Fibroblast of peridontal ligament (primary cell): ENCODE data around the gene FNTB.
A peak's percentile ranks its signal among the peaks of the same experiment; 100 is the strongest.

Source experiments
- DNase-seq: peaks from one replicate; pipeline ENCODE4 v3.0.0-alpha.2; 2010; ENCODE audit errors: extremely low read depth

Gene FNTB

GRCh38 chr14:64979336-64980074 lies 7.2 kb upstream of the FNTB start:
- peak; percentile 62 for DNase-seq

GRCh38 chr14:64983439-64984310 lies 3.0 kb upstream of the FNTB start:
- peak; percentile 77 for DNase-seq

- no peak for DNase-seq
Measured at GRCh38 chr14:64987438-64987767, 708 bp downstream of the FNTB start.

GRCh38 chr14:64990296-64990695 lies 3.6 kb downstream of the FNTB start:
- DNase-seq = no peak

GRCh38 chr14:64990939-64991338 lies 4.2 kb downstream of the FNTB start:
- no peak for DNase-seq

- no peak for DNase-seq
Measured at GRCh38 chr14:64992328-64992885, 5.7 kb downstream of the FNTB start.

- no peak for DNase-seq
Measured at GRCh38 chr14:64993266-64993930, 6.7 kb downstream of the FNTB start.

GRCh38 chr14:64994540-64994939 lies 7.8 kb downstream of the FNTB start:
- no peak for DNase-seq

- peak; percentile 49 for DNase-seq
Measured at GRCh38 chr14:64995291-64995690, 8.6 kb downstream of the FNTB start.

- DNase-seq = no peak
Measured at GRCh38 chr14:64997108-64997794, 10.6 kb downstream of the FNTB start.

GRCh38 chr14:64998455-64998931 lies 11.8 kb downstream of the FNTB start:
- DNase-seq = peak; percentile 53

GRCh38 chr14:65000898-65001591 lies 14.3 kb downstream of the FNTB start:
- DNase-seq = peak; percentile 64

- no peak for DNase-seq
Measured at GRCh38 chr14:65001723-65002122, 15.0 kb downstream of the FNTB start.

- DNase-seq = peak; percentile 81
Measured at GRCh38 chr14:65002586-65003210, 16.0 kb downstream of the FNTB start.

- peak; percentile 66 for DNase-seq
Measured at GRCh38 chr14:65003394-65003793, 16.7 kb downstream of the FNTB start.

- peak; percentile 40 for DNase-seq
Measured at GRCh38 chr14:65006261-65006721, 19.6 kb downstream of the FNTB start.

GRCh38 chr14:65007202-65007601 lies 20.5 kb downstream of the FNTB start:
- no peak for DNase-seq

- DNase-seq = no peak
Measured at GRCh38 chr14:65010211-65010931, 23.7 kb downstream of the FNTB start.

- DNase-seq = no peak
Measured at GRCh38 chr14:65011538-65011937, 24.8 kb downstream of the FNTB start.

- DNase-seq = no peak
Measured at GRCh38 chr14:65012353-65012752, 25.7 kb downstream of the FNTB start.
